GM13977 (cell line): ENCODE results near the gene UBR4.

Experiments
- DNase-seq: peaks from one replicate; pipeline ENCODE4 v3.0.0; 2012; ENCODE audit warnings: low spot score
- in situ Hi-C: fragments of 300-500 bp; cut with MboI; formaldehyde crosslinking; loops from one replicate; pipeline ENCODE4 v1.12.0; 2022; ENCODE audit warnings: low sequenced_read_pairs, low pct_unique_long_range_greater_than_20kb, mixed read lengths, inconsistent platforms; ENCODE audit not compliant: unreplicated experiment
- TF ChIP-seq, protein P1 (sequence below): IDR thresholded peaks from 2 replicates; pipeline ENCODE4 v1.5.1; 2012; ENCODE audit warnings: mild to moderate bottlenecking, control low read depth; ENCODE audit not compliant: insufficient read depth; ENCODE audit errors: extremely low read depth, missing control alignments

The UBR4 gene

DNA sequence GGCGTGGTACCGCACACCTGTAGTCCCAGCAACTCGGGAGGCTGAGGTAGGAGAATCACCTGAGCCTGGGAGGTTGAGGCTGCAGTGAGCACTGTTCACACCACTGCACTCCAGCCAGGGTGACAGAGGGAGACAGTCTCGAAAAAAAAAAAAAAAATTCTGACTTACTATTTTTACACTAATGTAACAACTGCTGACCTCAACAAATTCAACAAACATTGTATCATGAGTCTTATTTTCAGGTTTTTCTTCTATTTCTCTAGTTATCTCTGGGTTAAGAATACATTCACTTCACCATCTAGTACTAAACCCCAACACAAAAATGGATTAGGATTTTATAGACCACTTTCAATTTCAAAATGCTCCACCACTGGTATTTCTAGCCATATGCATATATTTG is 72.9 kb downstream of the UBR4 start:
- TF ChIP-seq, protein P1, sequence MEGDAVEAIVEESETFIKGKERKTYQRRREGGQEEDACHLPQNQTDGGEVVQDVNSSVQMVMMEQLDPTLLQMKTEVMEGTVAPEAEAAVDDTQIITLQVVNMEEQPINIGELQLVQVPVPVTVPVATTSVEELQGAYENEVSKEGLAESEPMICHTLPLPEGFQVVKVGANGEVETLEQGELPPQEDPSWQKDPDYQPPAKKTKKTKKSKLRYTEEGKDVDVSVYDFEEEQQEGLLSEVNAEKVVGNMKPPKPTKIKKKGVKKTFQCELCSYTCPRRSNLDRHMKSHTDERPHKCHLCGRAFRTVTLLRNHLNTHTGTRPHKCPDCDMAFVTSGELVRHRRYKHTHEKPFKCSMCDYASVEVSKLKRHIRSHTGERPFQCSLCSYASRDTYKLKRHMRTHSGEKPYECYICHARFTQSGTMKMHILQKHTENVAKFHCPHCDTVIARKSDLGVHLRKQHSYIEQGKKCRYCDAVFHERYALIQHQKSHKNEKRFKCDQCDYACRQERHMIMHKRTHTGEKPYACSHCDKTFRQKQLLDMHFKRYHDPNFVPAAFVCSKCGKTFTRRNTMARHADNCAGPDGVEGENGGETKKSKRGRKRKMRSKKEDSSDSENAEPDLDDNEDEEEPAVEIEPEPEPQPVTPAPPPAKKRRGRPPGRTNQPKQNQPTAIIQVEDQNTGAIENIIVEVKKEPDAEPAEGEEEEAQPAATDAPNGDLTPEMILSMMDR = no peak
- no peak for DNase-seq
- in situ Hi-C loops = no loop called here

DNA sequence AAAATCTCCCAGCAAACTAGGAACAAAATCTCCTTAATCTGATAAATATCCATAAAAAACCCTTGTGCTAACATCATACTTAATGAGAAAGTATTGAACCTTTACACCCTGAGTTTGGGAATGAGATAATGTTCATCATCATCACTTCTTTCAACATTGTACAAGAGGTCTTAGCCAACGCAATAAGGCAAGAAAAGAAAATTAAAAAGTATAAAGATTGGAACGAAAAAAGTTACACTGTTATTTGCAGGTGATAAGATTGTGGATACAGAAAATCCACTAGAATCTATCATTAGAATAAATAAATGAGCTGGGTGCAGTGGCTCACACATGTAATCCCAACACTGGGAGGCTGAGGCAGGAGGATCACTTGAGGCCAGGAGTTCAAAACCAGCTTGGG is 76.7 kb downstream of the UBR4 start:
- in situ Hi-C loops = no loop called here
- no peak for DNase-seq
- TF ChIP-seq, protein P1 = no peak

DNA sequence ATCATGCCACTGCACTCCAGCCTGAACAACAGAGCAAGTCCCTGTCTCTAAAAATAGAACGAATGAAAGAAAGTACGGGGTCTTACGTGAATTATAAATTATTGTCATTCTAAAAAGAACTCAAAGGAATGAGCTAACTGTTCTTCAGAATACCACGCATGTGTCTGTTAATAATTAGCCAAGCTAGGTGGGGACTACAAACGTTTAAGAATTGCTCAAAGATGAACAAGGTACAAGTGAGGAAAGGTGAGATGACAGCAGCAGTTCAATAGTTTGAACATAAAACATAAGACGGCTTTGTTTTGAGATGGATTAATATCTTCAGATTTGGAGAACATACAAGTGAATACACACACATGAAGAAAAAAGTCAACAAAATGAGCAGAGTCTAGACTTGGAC is 79.6 kb downstream of the UBR4 start:
- in situ Hi-C loops = no loop called here
- no peak for DNase-seq
- TF ChIP-seq, protein P1 = no peak

DNA sequence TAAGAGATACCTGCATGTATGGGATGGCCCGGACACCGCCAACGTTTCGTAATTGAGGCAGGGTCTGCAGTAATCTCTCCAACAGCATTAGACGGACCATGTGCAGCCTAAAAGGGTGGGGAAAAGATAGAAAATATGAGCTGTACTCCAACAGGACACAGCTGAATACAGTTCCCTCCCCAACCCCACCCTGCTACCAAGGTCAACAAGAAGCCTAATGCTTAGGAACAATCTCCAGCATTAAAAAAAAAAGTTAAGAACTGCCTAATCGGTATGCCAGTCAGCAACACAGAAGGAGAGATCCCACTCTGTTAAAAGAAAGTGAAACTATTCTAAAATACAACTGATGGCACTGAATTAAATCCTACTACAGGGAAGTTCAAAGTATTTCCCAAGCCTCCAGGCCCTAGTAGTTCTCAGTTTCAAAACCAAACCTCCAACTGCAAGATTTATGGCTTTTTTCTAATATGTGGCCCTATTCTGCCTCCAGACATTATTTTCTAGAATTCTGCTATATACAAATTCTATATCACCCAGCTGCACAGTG is 81.0 kb downstream of the UBR4 start:
- in situ Hi-C loops = no loop called here
- TF ChIP-seq, protein P1 = no peak
- no peak for DNase-seq

DNA sequence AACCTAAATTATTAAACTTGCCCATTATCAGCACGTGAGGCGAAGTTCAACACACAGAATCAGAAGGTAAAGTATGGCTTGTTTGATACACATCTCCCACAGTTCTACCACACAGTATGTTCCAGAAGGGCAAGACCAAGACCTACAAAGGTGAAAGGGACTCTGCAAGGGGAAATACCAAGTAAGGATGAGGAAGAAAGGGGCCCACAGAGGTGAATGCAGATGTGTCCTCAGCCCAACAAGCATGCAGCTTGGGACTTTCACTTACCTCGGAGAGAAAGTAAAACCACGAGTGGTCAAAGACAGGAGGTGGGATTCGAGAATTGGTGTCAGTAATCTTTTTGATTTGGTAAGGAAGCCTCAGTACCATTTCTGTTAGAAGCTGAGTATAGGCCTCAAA is 85.8 kb downstream of the UBR4 start:
- TF ChIP-seq, protein P1 = no peak

DNA sequence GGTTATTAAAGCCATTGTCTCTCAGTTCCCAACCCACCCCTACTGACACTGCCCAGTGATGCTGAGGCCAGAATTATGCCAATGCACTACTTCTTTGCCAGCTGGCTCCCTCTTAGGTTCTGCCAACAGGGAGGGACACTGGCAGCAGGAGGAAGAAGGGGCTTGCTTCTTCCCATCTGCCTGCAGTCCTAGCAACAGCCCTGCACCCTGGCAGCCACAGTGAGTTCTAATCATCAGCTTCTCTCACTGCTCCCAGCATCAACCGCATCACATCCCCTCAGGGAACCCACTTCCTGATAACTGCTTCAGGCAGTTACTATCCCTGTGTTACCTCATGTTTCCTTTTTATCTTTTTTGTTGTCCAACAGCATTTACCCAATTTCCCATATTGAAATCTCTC is 86.2 kb downstream of the UBR4 start:
- in situ Hi-C loops = no loop called here
- TF ChIP-seq, protein P1 = no peak

More for the DNA sequence above, 85.8 kb downstream of the UBR4 start:
- in situ Hi-C loops = no loop called here
- DNase-seq = peak; percentile 43

DNA sequence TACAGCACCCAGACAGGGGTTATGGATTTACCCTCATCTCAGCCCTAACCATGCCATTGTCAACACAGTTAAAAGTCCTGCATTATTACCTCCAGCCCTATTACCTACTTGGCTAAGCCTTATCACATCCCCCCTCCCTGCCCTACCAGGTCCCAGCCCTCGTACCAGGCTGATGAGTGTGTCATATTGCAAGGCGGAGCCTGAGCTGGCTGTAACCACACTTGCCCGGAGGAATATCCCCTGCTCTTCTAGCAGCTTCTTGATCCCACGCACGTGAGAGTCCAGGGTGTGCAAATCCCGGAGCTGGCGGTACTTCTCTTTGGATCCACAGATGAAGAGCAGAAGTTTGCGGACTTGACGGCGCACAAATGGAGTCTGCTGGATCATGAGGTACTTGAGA is 87.4 kb downstream of the UBR4 start:
- in situ Hi-C loops = no loop called here
- DNase-seq = no peak
- TF ChIP-seq, protein P1 = no peak

More for the DNA sequence above, 86.2 kb downstream of the UBR4 start:
- DNase-seq = no peak
